MCF 10A (cell line): ENCODE measurements around the gene RFC5. TPM values are rescaled to one million over a fixed set of nuclear protein-coding genes. Genes with fewer than 3 reads are reported as not detected.

Source experiments
- BruUV-seq: library from RNA; stranded (reverse); fragments of 400-500 nt; replicated peaks from 2 replicates; lab custom pipeline; 2021; lab: Mats Ljungman, UMichigan
- CTCF ChIA-PET: fragments of 300-600 bp; sonication (Branson Sonifier 250); formaldehyde crosslinking; extraction: SDS; loops from one replicate; lab custom pipeline; 2021; ENCODE audit warnings: antibody characterized with exemption, inconsistent platforms; lab: Yijun Ruan, JAX
- POLR2A ChIA-PET: fragments of 300-600, 350-650 bp; sonication (Branson Sonifier 250); formaldehyde crosslinking; extraction: SDS; loops from one replicate; lab custom pipeline; 2020; ENCODE audit warnings: antibody characterized with exemption, inconsistent platforms; lab: Yijun Ruan, JAX
- DNase-seq: peaks from one replicate; pipeline ENCODE4 v3.0.0-alpha.2; 2018; ENCODE audit not compliant: unreplicated experiment
- H3K27ac Mint-ChIP-seq: one replicate; pipeline ENCODE4 v1.8.0; 2022; ENCODE audit warnings: mild to moderate bottlenecking, low read depth, mixed read lengths; ENCODE audit not compliant: unreplicated experiment
- H3K27me3 Mint-ChIP-seq: one replicate; pipeline ENCODE4 v1.8.0; 2022; ENCODE audit warnings: mixed read lengths; ENCODE audit not compliant: insufficient read depth, unreplicated experiment
- H3K36me3 Mint-ChIP-seq: one replicate; pipeline ENCODE4 v1.8.0; 2022; ENCODE audit warnings: mild to moderate bottlenecking, moderate library complexity, mixed read lengths; ENCODE audit not compliant: insufficient read depth, unreplicated experiment
- H3K4me1 Mint-ChIP-seq: one replicate; pipeline ENCODE4 v1.8.0; 2022; ENCODE audit warnings: mixed read lengths; ENCODE audit not compliant: insufficient read depth, unreplicated experiment
- H3K4me3 Mint-ChIP-seq: one replicate; pipeline ENCODE4 v1.8.0; 2022; ENCODE audit warnings: mild to moderate bottlenecking, moderate library complexity, mixed read lengths; ENCODE audit not compliant: unreplicated experiment
- H3K9me3 Mint-ChIP-seq: one replicate; pipeline ENCODE4 v1.8.0; 2022; ENCODE audit warnings: mixed read lengths; ENCODE audit not compliant: unreplicated experiment
- intact Hi-C: fragments of 100-400 bp; cut with micrococcal nuclease; formaldehyde crosslinking; loops from 2 replicates; pipeline ENCODE4 v1.14.1; 2022
- total RNA-seq: library from RNA; stranded (reverse); gene quantifications from 2 replicates; pipeline ENCODE4 v1.2.3, GENCODE V29; 2022
- TF ChIP-seq, protein P1 (sequence below): fragments of 200-600 bp; IDR thresholded peaks from one replicate; pipeline ENCODE4 v1.8.0; 2022; ENCODE audit warnings: antibody characterized with exemption, mild to moderate bottlenecking; ENCODE audit not compliant: unreplicated experiment

Gene RFC5
- total RNA-seq, 1 experiment from 2014 or later, result 13.9 TPM

DNA sequence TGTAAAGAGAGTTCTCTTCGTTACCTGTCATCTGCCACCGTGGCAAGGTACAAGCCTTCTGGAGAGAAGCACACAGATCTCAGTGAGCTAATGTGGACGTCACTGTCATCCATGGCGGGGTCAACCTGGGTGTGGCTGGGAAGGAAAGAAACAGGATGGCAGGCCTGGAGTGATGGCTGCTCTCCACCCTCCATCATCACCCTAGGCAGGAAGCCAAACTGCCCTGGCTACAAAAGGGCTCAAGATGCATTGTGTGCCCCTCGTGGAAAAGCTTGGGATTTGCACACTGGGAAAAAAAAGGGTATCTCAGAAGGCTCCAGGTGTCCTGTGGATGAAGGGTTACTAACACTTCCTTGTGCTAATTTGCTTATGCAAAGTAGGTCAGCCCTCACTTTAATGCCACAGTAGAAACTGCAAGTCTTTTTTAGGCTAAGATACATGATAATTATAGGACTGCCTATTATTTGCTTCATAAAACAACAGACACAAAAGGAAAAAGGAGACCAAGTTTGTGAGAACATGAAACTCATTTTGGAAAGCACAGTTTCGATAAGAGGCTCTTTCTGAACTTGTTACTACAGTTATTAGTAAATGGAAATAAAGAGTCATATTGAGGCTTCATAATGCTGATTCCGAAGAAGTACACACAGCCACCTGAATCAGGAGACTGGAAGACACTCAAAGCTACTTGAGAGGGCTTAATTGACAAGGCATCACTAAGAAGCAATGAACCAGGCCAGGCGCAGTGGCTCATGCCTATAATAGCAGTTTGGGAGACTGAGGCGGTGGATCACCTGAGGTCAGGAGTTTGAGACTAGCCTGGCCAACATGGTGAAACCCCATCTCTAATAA lies 18.9 kb downstream of the RFC5 start:
- peaks cover 78% of the 10 kb centered on the region for H3K36me3 Mint-ChIP-seq
- no peak overlapping the region for H3K4me3 Mint-ChIP-seq
- H3K27me3 Mint-ChIP-seq, result no peaks in the 10 kb centered on the region
- intact Hi-C loops, result no loop called here
- BruUV-seq, result no TSS peak
- H3K4me1 Mint-ChIP-seq, result no peaks in the 10 kb centered on the region
- no peak overlapping the region for H3K27ac Mint-ChIP-seq
- ChIA-PET CTCF (interaction anchor here (0.5 to 4.9 kb wide), 15 partner anchors 13 to 1948 kb away, joined by 3 to 56 read pairs (median 3); no protein-coding TSS in a partner anchor), POLR2A (interaction anchor here (1.1 kb wide), 2 partner anchors 16 to 100 kb away, joined by 4 read pairs; no protein-coding TSS in a partner anchor)
- TF ChIP-seq, protein P1, sequence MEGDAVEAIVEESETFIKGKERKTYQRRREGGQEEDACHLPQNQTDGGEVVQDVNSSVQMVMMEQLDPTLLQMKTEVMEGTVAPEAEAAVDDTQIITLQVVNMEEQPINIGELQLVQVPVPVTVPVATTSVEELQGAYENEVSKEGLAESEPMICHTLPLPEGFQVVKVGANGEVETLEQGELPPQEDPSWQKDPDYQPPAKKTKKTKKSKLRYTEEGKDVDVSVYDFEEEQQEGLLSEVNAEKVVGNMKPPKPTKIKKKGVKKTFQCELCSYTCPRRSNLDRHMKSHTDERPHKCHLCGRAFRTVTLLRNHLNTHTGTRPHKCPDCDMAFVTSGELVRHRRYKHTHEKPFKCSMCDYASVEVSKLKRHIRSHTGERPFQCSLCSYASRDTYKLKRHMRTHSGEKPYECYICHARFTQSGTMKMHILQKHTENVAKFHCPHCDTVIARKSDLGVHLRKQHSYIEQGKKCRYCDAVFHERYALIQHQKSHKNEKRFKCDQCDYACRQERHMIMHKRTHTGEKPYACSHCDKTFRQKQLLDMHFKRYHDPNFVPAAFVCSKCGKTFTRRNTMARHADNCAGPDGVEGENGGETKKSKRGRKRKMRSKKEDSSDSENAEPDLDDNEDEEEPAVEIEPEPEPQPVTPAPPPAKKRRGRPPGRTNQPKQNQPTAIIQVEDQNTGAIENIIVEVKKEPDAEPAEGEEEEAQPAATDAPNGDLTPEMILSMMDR, result no peak
- H3K9me3 Mint-ChIP-seq, result no peaks in the 10 kb centered on the region
- no peak for DNase-seq

DNA sequence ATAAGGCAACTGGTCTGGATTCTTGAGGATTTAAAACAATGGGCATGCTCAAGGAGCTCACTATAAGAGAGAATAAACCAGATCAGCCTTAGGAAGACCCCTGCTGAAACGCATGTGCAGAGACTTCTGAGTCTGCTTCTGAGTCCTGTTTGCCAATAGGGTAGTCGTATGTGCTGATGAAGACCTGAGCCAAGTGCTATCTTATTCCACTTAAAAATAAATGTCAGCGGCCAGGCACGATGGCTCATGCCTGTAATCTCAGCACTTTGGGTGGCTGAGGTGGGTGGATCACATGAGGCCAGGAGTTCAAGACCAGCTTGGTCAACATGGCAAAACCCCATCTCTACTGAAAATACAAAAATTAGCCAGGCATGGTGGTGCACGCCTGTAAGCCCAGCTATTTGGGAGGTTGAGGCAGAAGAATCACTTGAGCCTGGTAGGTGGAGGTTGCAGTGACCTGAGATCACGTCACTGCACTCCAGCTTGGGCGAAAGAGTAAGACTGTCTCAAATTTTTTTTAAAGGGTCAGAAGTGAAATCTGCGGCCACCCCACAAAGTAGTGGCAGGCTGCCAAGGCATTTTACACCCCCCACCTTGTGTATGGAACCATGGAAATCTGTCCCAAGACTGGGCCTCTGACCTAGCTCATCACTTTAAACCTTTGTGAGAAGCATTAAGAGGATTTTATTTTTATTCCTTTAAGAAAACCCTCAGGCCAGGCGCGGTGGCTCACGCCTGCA lies 20.3 kb downstream of the RFC5 start:
- no TSS peak for BruUV-seq
- Mint-ChIP-seq H3K4me1 (no peaks in the 10 kb centered on the region), H3K9me3 (no peaks in the 10 kb centered on the region), H3K4me3 (no peak overlapping the region), H3K27ac (no peak overlapping the region), H3K36me3 (peaks cover 82% of the 10 kb centered on the region), H3K27me3 (no peaks in the 10 kb centered on the region)
- ChIA-PET POLR2A (interaction anchor here (0.6 kb wide), 1 partner anchor 23 kb away, joined by 4 read pairs; no protein-coding TSS in a partner anchor), CTCF (interaction anchor here (0.6 to 4.9 kb wide), 5 partner anchors 15 to 187 kb away, joined by 3 to 56 read pairs (median 3); no protein-coding TSS in a partner anchor)
- intact Hi-C loops, result no loop called here
- TF ChIP-seq, protein P1, result no peak
- no peak for DNase-seq

DNA sequence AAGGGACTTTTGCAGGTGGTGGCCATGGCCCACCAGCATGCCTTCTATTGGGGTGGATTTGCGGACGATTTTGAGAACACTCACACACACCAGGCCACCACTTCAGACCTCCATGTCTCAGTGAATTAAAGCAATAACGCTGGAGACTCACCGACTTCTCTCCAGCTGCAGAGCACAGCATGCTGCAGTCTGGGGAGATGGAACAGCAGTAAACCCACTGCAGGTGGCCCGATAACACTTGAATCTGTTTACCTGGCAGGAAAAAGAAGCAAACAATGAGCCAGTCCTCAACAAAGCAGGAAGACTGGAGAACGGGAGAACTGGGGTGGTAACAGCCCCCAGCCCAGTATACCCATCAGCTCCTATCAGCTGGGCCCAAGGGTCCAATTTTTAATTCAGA lies 21.6 kb downstream of the RFC5 start:
- H3K4me1 Mint-ChIP-seq, result no peaks in the 10 kb centered on the region
- peaks cover 81% of the 10 kb centered on the region for H3K36me3 Mint-ChIP-seq
- no TSS peak for BruUV-seq

More for the DNA sequence above, 21.6 kb downstream of the RFC5 start:
- POLR2A ChIA-PET, result no interaction called here
- no peak overlapping the region for H3K27ac Mint-ChIP-seq
- CTCF ChIA-PET, result no interaction called here
- no peaks in the 10 kb centered on the region for H3K9me3 Mint-ChIP-seq
- no peak overlapping the region for H3K4me3 Mint-ChIP-seq
- no peak for DNase-seq
- TF ChIP-seq, protein P1, result no peak
- intact Hi-C loops, result no loop called here
- H3K27me3 Mint-ChIP-seq, result no peaks in the 10 kb centered on the region
